ENCODE measurements around the gene MFAP1.

The MFAP1 gene

GRCh38 chr15:43775411-43775965 lies 49.0 kb downstream of the MFAP1 start:
- DNase-seq: no peak

DNA sequence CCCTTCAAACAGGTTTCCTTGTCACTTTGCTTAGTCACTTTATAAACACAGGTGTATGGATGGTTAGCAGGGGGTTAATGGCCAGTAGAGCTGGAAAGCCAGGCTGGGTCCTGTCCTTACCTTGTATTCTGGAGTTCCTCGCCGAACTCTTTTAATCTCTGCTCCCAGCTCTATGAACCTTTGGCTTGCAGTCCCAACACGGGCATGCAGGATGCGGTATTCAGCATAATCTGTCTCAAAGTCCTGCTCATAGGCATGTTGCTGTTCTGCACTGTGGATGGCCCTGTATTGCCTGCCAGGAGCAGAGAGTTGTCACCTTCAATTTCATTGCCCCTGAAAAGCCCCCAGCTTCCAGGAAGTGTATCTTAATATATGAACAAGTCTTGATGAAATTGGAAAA lies 50.4 kb downstream of the MFAP1 start:
- DNase-seq: no peak

GRCh38 chr15:43772624-43773023 lies 51.9 kb downstream of the MFAP1 start:
- no peak for DNase-seq

DNA sequence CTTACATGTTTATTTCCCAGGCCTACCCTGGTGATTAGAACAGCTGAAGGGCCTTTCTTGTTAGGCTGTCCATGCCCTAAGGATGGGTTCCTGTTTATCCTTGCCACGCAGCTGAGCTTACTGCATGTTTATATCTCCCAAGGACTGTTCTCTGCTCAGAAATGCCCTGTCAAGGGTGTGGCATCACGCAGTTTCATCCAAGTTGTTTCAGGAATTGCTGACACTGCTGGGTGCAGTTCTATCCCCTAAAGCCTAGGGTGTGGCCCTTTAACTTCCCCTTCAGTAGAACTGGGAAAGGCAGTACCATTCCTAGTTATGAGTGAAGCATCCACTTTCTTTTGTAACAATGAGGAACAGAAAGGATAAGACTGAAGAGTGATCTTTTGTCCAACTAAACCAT lies 52.7 kb downstream of the MFAP1 start:
- no peak for DNase-seq

GRCh38 chr15:43769584-43770228 lies 54.8 kb downstream of the MFAP1 start:
- DNase-seq: no peak

DNA sequence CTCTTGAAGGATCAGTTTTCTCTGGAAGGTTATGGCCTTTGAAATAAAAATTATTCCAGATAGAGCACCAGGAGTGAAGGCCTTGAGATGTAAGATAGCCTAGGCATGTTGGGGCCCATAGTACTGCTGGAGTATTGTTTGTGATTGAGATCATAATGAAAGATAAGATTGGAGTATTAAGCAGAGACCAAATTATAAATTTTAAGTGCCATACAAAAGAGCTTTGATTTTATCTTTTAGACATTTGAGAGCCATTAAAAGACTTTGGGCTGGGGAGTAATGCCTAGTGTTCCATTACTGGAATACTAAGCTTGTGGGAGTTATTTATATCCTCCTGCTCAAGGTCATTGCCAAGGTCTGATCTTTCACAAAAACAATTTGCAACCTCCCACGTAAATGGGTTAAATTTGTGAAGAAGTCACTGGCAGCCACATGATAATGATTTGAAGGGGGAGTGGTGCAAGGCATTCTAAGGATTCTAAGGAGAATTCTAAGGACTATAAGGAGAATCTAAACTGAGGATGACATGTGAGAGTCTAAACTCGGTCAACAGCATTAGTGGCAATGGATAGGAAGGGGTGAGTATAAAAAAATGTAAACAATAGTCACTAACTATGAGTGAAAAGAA lies 60.6 kb downstream of the MFAP1 start:
- DNase-seq: no peak

- no peak for DNase-seq
Observed at GRCh38 chr15:43762824-43763223, 61.7 kb downstream of the MFAP1 start.
